GM23338 (cell line): ENCODE data around the gene TSPAN3. TPM values are rescaled to one million over a fixed set of nuclear protein-coding genes. Genes with fewer than 3 reads are reported as not detected.
A peak's percentile ranks its signal among the peaks of the same experiment; 100 is the strongest.

Source experiments
- ATAC-seq: fragments of 200-7000 bp; cut with Tn5 transposase; 3 replicates; pipeline ENCODE4 v1.9.1; 2020
- DNase-seq: peaks from one replicate; pipeline ENCODE4 v3.0.0-alpha.2; 2015; ENCODE audit warnings: low spot score
- H2AFZ ChIP-seq: fragments of 200-600 bp; sonication (generic); 2 replicates; pipeline ENCODE4 v1.8.0; 2016; ENCODE audit warnings: antibody characterized with exemption, mild to moderate bottlenecking, moderate library complexity
- H3F3A ChIP-seq: fragments of 200-600 bp; sonication (generic); replicated peaks from 2 replicates; pipeline ENCODE4 v1.8.0; 2017; ENCODE audit warnings: antibody characterized with exemption, mixed run types, low read depth
- H3K27ac ChIP-seq: fragments of 200-600 bp; sonication (generic); 2 replicates; pipeline ENCODE4 v1.6.1; 2016; ENCODE audit warnings: low read depth
- H3K27me3 ChIP-seq: fragments of 200-600 bp; sonication (generic); 2 replicates; pipeline ENCODE4 v1.8.0; 2016; ENCODE audit warnings: mild to moderate bottlenecking, mixed run types, moderate library complexity; ENCODE audit not compliant: insufficient read depth
- H3K36me3 ChIP-seq: fragments of 200-600 bp; sonication (generic); 2 replicates; pipeline ENCODE4 v1.8.0; 2016; ENCODE audit warnings: mild to moderate bottlenecking; ENCODE audit not compliant: insufficient read depth
- H3K4me1 ChIP-seq: fragments of 200-600 bp; sonication (generic); 2 replicates; pipeline ENCODE4 v1.8.0; 2016; ENCODE audit warnings: mild to moderate bottlenecking, moderate library complexity; ENCODE audit not compliant: insufficient read depth
- H3K4me2 ChIP-seq: fragments of 200-600 bp; sonication (generic); 2 replicates; pipeline ENCODE4 v1.7.1; 2017; ENCODE audit warnings: mixed run types
- H3K4me3 ChIP-seq: fragments of 200-600 bp; sonication (generic); 2 replicates; pipeline ENCODE4 v1.6.1; 2016; ENCODE audit warnings: mixed run types
- H3K79me2 ChIP-seq: fragments of 200-600 bp; sonication (generic); replicated peaks from 2 replicates; pipeline ENCODE4 v1.8.0; 2017; ENCODE audit warnings: mild to moderate bottlenecking; ENCODE audit not compliant: insufficient read depth
- H3K9me2 ChIP-seq: fragments of 200-600 bp; sonication (generic); 2 replicates; pipeline ENCODE4 v1.8.0; 2017; ENCODE audit not compliant: insufficient read depth
- H4K20me1 ChIP-seq: fragments of 200-600 bp; sonication (generic); replicated peaks from 2 replicates; pipeline ENCODE4 v1.8.0; 2017; ENCODE audit warnings: mild to moderate bottlenecking; ENCODE audit not compliant: insufficient read depth
- H3K27ac Mint-ChIP-seq: 2 replicates; pipeline ENCODE4 v1.8.0; 2020; ENCODE audit warnings: inconsistent platforms, mild to moderate bottlenecking, moderate library complexity, mixed read lengths
- H3K27me3 Mint-ChIP-seq: 3 replicates; pipeline ENCODE4 v1.8.0; 2022; ENCODE audit warnings: low read depth, mild to moderate bottlenecking, moderate library complexity, mixed read lengths, inconsistent platforms; ENCODE audit not compliant: insufficient read depth, poor library complexity
- H3K36me3 Mint-ChIP-seq: 3 replicates; pipeline ENCODE4 v1.8.0; 2021; ENCODE audit warnings: low read depth, mild to moderate bottlenecking, inconsistent platforms, moderate library complexity, mixed read lengths
- H3K4me1 Mint-ChIP-seq: 3 replicates; pipeline ENCODE4 v1.8.0; 2020; ENCODE audit warnings: mild to moderate bottlenecking, inconsistent platforms, mixed read lengths
- H3K4me3 Mint-ChIP-seq: 3 replicates; pipeline ENCODE4 v1.8.0; 2021; ENCODE audit warnings: moderate library complexity, mild to moderate bottlenecking, inconsistent platforms, mixed read lengths
- H3K9me3 Mint-ChIP-seq: 3 replicates; pipeline ENCODE4 v1.8.0; 2020; ENCODE audit warnings: moderate library complexity, mild to moderate bottlenecking, inconsistent platforms, mixed read lengths
- CREB1 ChIP-seq: fragments of 250-450 bp; sonication (Bioruptor Pico); IDR thresholded peaks from 2 replicates; pipeline ENCODE4 v1.5.0; 2020; ENCODE audit warnings: low read depth, mild to moderate bottlenecking, moderate library complexity
- CTCF ChIP-seq, 2 experiments: fragments of 200-600 bp in 1 of 2; sonication (generic) in 1 of 2; conservative IDR thresholded peaks; 2 replicates each; pipeline versions ENCODE4 v1.5.1 to v1.6.1; 2016 to 2017; ENCODE audit warnings: antibody characterized with exemption in 2 of 2, low read depth in 2 of 2, mild to moderate bottlenecking in 2 of 2, moderate library complexity in 1 of 2
- EZH2phosphoT487 ChIP-seq: fragments of 200-600 bp; sonication (generic); IDR thresholded peaks from one replicate; pipeline ENCODE4 v1.8.1; 2018; ENCODE audit warnings: antibody characterized with exemption; ENCODE audit not compliant: unreplicated experiment
- NANOG ChIP-seq: IDR thresholded peaks from 2 replicates; pipeline ENCODE4 v1.6.1; 2016; ENCODE audit warnings: antibody characterized with exemption, borderline replicate concordance
- POLR2AphosphoS5 ChIP-seq: IDR thresholded peaks from 2 replicates; pipeline ENCODE4 v1.6.1; 2016; ENCODE audit warnings: antibody characterized with exemption, low read depth
- STAT1 ChIP-seq: IDR thresholded peaks from one replicate; pipeline ENCODE4 v1.6.1; 2016; ENCODE audit warnings: antibody characterized with exemption; ENCODE audit not compliant: unreplicated experiment
- polyA plus RNA-seq: library from polyadenylated mRNA; unstranded; fragments of >200 nt; fragmentation: Nextera tagmentation; extraction: Ambion mirVana; gene quantifications from 2 replicates; pipeline ENCODE4 v1.2.1, GENCODE V29; 2016
- total RNA-seq: library from RNA; depleted of rRNA; stranded (reverse); fragments of >200 nt; shearing (Covaris generic); gene quantifications from 2 replicates; pipeline ENCODE4 v1.2.3, GENCODE V29; 2014
- TF ChIP-seq, protein P1 (sequence below): fragments of 250-450 bp; sonication (Bioruptor Pico); IDR thresholded peaks from 2 replicates; pipeline ENCODE4 v1.5.0; 2020; ENCODE audit warnings: mild to moderate bottlenecking, moderate library complexity
- TF ChIP-seq, protein P2 (sequence below): IDR thresholded peaks from one replicate; pipeline ENCODE4 v1.6.1; 2018; ENCODE audit warnings: antibody characterized with exemption; ENCODE audit not compliant: unreplicated experiment

TSPAN3 gene
- total and polyA plus RNA-seq, 2 experiments from 2014 or later, result 72.5 to 159 TPM

DNA sequence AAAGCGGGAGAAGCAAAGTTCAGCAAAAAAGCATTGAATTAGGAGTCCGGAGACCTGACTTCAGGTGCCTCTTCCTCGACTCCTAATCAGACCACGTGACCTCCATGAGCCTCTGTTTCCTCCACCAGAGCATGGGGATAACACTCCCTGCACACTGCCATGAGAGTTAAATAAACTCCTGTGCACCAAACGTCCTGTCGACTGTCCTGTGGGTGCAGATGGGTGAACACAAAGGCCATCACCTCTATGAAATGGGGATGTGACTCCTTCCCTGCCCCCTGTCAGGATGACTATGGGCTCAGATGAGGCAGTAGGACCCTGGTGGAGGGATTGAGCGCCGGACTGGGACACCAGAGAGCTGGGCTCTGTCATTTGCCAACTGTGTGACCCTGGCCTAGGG, 13.5 kb upstream of the TSPAN3 start:
- no peak for ATAC-seq
- H3K79me2 ChIP-seq, result no peaks in the 10 kb centered on the region
- H3K27ac Mint-ChIP-seq, result no peak overlapping the region
- no peaks in the 10 kb centered on the region for H3K9me3 Mint-ChIP-seq
- no peaks in the 10 kb centered on the region for H4K20me1 ChIP-seq
- H3K4me3 ChIP-seq, result no peak overlapping the region
- TF ChIP-seq, protein P1, sequence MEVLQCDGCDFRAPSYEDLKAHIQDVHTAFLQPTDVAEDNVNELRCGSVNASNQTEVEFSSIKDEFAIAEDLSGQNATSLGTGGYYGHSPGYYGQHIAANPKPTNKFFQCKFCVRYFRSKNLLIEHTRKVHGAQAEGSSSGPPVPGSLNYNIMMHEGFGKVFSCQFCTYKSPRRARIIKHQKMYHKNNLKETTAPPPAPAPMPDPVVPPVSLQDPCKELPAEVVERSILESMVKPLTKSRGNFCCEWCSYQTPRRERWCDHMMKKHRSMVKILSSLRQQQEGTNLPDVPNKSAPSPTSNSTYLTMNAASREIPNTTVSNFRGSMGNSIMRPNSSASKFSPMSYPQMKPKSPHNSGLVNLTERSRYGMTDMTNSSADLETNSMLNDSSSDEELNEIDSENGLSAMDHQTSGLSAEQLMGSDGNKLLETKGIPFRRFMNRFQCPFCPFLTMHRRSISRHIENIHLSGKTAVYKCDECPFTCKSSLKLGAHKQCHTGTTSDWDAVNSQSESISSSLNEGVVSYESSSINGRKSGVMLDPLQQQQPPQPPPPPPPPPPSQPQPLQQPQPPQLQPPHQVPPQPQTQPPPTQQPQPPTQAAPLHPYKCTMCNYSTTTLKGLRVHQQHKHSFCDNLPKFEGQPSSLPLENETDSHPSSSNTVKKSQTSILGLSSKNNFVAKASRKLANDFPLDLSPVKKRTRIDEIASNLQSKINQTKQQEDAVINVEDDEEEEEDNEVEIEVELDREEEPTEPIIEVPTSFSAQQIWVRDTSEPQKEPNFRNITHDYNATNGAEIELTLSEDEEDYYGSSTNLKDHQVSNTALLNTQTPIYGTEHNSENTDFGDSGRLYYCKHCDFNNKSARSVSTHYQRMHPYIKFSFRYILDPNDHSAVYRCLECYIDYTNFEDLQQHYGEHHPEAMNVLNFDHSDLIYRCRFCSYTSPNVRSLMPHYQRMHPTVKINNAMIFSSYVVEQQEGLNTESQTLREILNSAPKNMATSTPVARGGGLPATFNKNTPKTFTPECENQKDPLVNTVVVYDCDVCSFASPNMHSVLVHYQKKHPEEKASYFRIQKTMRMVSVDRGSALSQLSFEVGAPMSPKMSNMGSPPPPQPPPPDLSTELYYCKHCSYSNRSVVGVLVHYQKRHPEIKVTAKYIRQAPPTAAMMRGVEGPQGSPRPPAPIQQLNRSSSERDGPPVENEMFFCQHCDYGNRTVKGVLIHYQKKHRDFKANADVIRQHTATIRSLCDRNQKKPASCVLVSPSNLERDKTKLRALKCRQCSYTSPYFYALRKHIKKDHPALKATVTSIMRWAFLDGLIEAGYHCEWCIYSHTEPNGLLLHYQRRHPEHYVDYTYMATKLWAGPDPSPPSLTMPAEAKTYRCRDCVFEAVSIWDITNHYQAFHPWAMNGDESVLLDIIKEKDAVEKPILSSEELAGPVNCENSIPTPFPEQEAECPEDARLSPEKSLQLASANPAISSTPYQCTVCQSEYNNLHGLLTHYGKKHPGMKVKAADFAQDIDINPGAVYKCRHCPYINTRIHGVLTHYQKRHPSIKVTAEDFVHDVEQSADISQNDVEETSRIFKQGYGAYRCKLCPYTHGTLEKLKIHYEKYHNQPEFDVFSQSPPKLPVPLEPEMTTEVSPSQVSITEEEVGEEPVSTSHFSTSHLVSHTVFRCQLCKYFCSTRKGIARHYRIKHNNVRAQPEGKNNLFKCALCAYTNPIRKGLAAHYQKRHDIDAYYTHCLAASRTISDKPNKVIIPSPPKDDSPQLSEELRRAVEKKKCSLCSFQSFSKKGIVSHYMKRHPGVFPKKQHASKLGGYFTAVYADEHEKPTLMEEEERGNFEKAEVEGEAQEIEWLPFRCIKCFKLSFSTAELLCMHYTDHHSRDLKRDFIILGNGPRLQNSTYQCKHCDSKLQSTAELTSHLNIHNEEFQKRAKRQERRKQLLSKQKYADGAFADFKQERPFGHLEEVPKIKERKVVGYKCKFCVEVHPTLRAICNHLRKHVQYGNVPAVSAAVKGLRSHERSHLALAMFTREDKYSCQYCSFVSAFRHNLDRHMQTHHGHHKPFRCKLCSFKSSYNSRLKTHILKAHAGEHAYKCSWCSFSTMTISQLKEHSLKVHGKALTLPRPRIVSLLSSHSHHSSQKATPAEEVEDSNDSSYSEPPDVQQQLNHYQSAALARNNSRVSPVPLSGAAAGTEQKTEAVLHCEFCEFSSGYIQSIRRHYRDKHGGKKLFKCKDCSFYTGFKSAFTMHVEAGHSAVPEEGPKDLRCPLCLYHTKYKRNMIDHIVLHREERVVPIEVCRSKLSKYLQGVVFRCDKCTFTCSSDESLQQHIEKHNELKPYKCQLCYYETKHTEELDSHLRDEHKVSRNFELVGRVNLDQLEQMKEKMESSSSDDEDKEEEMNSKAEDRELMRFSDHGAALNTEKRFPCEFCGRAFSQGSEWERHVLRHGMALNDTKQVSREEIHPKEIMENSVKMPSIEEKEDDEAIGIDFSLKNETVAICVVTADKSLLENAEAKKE (CRISPR knock-in tag), result no peak
- TF ChIP-seq STAT1, result no peak
- H3K4me1 ChIP-seq, result no peaks in the 10 kb centered on the region; the same call in 1 of the 2 replicates
- H3K27me3 ChIP-seq, result no peaks in the 10 kb centered on the region
- H3K9me2 ChIP-seq, result peaks cover 5% of the 10 kb centered on the region; the same call in 1 of the 2 replicates
- no peak overlapping the region for H3K4me3 Mint-ChIP-seq
- H3K27ac ChIP-seq, result no peak overlapping the region
- H2AFZ ChIP-seq, result peak overlapping the region; percentile 88
- no peak for DNase-seq
- H3K36me3 Mint-ChIP-seq, result no peaks in the 10 kb centered on the region
- no peaks in the 10 kb centered on the region for H3F3A ChIP-seq
- H3K27me3 Mint-ChIP-seq, result peaks cover 14% of the 10 kb centered on the region
- peaks cover 5% of the 10 kb centered on the region; the same call in 2 of the 3 replicates for H3K4me1 Mint-ChIP-seq
- H3K4me2 ChIP-seq, result 0 out of 2 replicates have a peak overlapping the region, but pooled peaks have one; percentile 31
- no peaks in the 10 kb centered on the region for H3K36me3 ChIP-seq

DNA sequence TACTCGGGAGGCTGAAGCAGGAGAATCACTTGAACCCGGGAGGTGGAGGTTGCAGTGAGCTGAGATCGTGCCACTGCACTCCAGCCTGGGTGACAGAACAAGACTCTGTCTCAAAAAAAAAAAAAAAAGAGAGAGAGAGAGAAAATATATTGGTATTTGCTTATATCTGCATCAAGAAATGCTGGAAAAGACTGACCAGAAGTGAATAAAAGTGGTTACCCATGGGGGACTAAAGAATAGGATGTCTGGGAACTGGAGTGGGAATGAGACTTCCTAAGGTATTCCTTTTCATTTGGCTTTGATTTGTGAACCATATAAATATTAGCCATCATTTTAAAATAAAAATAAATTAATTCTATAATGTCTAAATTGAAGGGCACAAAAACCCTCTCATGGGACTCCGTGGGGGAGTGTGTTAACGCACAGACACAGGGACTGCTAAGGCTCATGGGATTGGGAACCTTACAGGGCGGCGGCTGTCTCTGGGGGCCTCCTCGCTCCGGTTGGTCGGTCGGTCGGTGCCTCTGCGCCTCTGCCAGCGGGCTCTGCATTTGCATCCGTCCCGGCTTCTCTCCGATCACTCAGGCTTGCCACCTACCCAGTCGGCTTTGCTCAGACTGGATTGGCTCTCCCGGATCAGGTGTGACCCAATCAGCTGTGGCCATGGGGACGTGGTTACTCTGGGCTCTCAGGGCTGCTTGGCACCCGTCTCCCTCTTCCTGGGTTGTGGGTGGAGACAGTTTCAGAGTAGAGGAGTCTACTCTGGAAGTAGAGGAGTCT, 12.7 kb upstream of the TSPAN3 start:
- TF ChIP-seq CREB1, result no peak
- TF ChIP-seq CTCF (conservative IDR thresholded peaks at IDR 0.05; ENCODE audit: low read depth in 2 of 2), result no peak
- TF ChIP-seq NANOG, result no peak
- no peak for TF ChIP-seq EZH2phosphoT487
- TF ChIP-seq POLR2AphosphoS5, result no peak; the same call in 1 of the 2 replicates
- TF ChIP-seq, protein P2, sequence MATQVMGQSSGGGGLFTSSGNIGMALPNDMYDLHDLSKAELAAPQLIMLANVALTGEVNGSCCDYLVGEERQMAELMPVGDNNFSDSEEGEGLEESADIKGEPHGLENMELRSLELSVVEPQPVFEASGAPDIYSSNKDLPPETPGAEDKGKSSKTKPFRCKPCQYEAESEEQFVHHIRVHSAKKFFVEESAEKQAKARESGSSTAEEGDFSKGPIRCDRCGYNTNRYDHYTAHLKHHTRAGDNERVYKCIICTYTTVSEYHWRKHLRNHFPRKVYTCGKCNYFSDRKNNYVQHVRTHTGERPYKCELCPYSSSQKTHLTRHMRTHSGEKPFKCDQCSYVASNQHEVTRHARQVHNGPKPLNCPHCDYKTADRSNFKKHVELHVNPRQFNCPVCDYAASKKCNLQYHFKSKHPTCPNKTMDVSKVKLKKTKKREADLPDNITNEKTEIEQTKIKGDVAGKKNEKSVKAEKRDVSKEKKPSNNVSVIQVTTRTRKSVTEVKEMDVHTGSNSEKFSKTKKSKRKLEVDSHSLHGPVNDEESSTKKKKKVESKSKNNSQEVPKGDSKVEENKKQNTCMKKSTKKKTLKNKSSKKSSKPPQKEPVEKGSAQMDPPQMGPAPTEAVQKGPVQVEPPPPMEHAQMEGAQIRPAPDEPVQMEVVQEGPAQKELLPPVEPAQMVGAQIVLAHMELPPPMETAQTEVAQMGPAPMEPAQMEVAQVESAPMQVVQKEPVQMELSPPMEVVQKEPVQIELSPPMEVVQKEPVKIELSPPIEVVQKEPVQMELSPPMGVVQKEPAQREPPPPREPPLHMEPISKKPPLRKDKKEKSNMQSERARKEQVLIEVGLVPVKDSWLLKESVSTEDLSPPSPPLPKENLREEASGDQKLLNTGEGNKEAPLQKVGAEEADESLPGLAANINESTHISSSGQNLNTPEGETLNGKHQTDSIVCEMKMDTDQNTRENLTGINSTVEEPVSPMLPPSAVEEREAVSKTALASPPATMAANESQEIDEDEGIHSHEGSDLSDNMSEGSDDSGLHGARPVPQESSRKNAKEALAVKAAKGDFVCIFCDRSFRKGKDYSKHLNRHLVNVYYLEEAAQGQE, result no peak
- H3K4me1 Mint-ChIP-seq, result peaks cover 5% of the 10 kb centered on the region; the same call in 2 of the 3 replicates
- Histone ChIP-seq H3K79me2 (no peaks in the 10 kb centered on the region), H3K4me3 (0 out of 2 replicates have a peak overlapping the region, but pooled peaks have one; percentile 24), H3K4me2 (peak overlapping the region; percentile 67), H4K20me1 (no peaks in the 10 kb centered on the region), H3K36me3 (no peaks in the 10 kb centered on the region), H3F3A (no peaks in the 10 kb centered on the region), H3K27me3 (no peaks in the 10 kb centered on the region), H3K9me2 (peaks cover 5% of the 10 kb centered on the region; the same call in 1 of the 2 replicates), H2AFZ (peak overlapping the region; percentile 88), H3K27ac (no peak overlapping the region), H3K4me1 (no peaks in the 10 kb centered on the region; the same call in 1 of the 2 replicates)
- no peak overlapping the region for H3K27ac Mint-ChIP-seq
- peak; percentile 92 for DNase-seq
- H3K36me3 Mint-ChIP-seq, result no peaks in the 10 kb centered on the region
- peak overlapping the region; percentile 57 for H3K4me3 Mint-ChIP-seq
- H3K27me3 Mint-ChIP-seq, result peaks cover 14% of the 10 kb centered on the region
- no peaks in the 10 kb centered on the region for H3K9me3 Mint-ChIP-seq
- peak; percentile 100 for ATAC-seq
